GM18867 (cell line): Measurements from ENCODE around the gene LRRC56.
A peak's percentile ranks its signal among the peaks of the same experiment; 100 is the strongest.

Experiments used
- ATAC-seq: cut with Tn5 transposase; IDR thresholded peaks from one replicate; pipeline ENCODE4 v1.9.1; 2021; ENCODE audit warnings: mild to moderate bottlenecking, moderate library complexity; ENCODE audit not compliant: unreplicated experiment

LRRC56 gene

GRCh38 chr11:518463-519202 lies 18.7 kb upstream of the LRRC56 start:
- peak; percentile 74 for ATAC-seq

- ATAC-seq: no peak
Observed at GRCh38 chr11:520428-521176, 16.7 kb upstream of the LRRC56 start.

- ATAC-seq: no peak
Observed at GRCh38 chr11:521177-521688, 16.1 kb upstream of the LRRC56 start.

- no peak for ATAC-seq
Observed at GRCh38 chr11:526192-526591, 11.1 kb upstream of the LRRC56 start.

- ATAC-seq: no peak
Observed at GRCh38 chr11:528166-528814, 9.0 kb upstream of the LRRC56 start.

- no peak for ATAC-seq
Observed at GRCh38 chr11:528815-529727, 8.3 kb upstream of the LRRC56 start.

- ATAC-seq: no peak
Observed at GRCh38 chr11:529728-530411, 7.5 kb upstream of the LRRC56 start.

- no peak for ATAC-seq
Observed at GRCh38 chr11:530960-531831, 6.1 kb upstream of the LRRC56 start.

GRCh38 chr11:531919-532526 lies 5.3 kb upstream of the LRRC56 start:
- no peak for ATAC-seq

- ATAC-seq: no peak
Observed at GRCh38 chr11:532527-532985, 4.8 kb upstream of the LRRC56 start.

- no peak for ATAC-seq
Observed at GRCh38 chr11:532986-533585, 4.2 kb upstream of the LRRC56 start.

- no peak for ATAC-seq
Observed at GRCh38 chr11:533586-534395, 3.5 kb upstream of the LRRC56 start.

GRCh38 chr11:534396-535209 lies 2.7 kb upstream of the LRRC56 start:
- ATAC-seq: peak; percentile 1

- ATAC-seq: no peak
Observed at GRCh38 chr11:535210-535518, 2.2 kb upstream of the LRRC56 start.

GRCh38 chr11:535519-536454 lies 1.5 kb upstream of the LRRC56 start, which contains the start of gene HRAS:
HRAS (minus strand) TSS chr11:535576.
- peak; percentile 66 for ATAC-seq
